ENCODE measurements around the gene C10orf67. TPM values are rescaled to one million over a fixed set of nuclear protein-coding genes. Genes with fewer than 3 reads are reported as not detected.

The C10orf67 gene
- total and polyA plus RNA-seq, 9 of the 15 experiments (the other 6 are each of a cell fraction or from before 2014, with no cell fraction given) = not detected

DNA sequence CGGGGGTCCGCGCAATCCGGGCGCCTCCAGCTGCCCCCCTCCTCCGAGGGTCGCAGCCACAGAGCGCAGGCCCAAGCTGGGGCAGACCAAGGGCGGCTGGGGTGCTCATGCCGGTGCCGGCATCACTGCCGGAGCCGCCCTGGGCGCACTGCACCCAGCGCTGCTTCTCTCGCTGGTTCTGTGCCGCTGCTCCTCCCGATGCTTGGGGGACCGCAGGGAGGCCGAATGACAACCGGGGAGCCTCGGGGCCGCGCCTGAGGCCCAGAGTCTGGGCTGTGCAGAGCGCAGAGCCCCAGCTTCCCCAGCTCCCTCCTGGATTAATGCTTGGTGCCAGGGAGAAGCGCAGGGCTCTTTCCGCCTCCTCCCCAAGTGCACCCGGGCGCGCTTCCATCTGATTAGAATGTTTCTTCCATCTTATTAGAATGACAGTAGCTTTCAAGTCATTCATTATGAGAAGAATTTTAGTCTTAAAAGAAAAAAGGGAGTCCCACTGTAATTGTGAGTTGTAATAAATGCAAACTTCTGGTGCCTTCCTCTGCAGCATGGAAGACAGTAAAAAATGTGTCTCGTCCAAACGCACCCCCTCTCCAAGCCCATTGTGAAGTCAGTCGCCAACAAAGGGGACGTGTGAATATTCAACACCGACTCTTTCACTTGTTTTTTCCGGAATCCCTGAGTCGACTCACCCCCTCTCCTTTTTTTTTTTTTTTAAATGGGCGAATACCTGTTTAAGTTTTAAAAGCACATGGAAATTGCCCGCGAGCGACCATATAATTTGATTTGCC, 172.0 kb downstream of the C10orf67 start:
- no peak for FAIRE-seq
- TF ChIP-seq, protein P1, sequence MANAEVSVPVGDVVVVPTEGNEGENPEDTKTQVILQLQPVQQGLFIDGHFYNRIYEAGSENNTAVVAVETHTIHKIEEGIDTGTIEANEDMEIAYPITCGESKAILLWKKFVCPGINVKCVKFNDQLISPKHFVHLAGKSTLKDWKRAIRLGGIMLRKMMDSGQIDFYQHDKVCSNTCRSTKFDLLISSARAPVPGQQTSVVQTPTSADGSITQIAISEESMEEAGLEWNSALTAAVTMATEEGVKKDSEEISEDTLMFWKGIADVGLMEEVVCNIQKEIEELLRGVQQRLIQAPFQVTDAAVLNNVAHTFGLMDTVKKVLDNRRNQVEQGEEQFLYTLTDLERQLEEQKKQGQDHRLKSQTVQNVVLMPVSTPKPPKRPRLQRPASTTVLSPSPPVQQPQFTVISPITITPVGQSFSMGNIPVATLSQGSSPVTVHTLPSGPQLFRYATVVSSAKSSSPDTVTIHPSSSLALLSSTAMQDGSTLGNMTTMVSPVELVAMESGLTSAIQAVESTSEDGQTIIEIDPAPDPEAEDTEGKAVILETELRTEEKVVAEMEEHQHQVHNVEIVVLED (CRISPR knock-in tag; IDR thresholded peaks at IDR 0.05) = no peak
- TF ChIP-seq KAT2B (IDR thresholded peaks at IDR 0.05; ENCODE audit: low read depth, low read length) (no peak), FOS (IDR thresholded peaks at IDR 0.05; ENCODE audit: extremely low read depth, insufficient read length) (no peak)
- intact Hi-C loops (cut with micrococcal nuclease) = no loop called here
- Histone ChIP-seq H3K79me2 (ENCODE audit: control insufficient read depth, insufficient read depth, low read length) (no peaks in the 10 kb centered on the region), H3K9me1 (ENCODE audit: control insufficient read depth, insufficient read depth, low read length) (no peaks in the 10 kb centered on the region), H3K27me3 (ENCODE audit: control insufficient read depth in 2 of 2, insufficient read depth in 2 of 2, low read length in 2 of 2) (peaks cover 2 to 31% of the 10 kb centered on the region in 2 experiments), H2AFZ (ENCODE audit: low read depth, low read length) (no peak overlapping the region), H3K4me2 (ENCODE audit: insufficient read depth, low read length) (no peak overlapping the region), H3K27ac (ENCODE audit: extremely low read depth, low read depth, low read length) (no peak overlapping the region), H4K20me1 (replicated peaks; ENCODE audit: control insufficient read depth, insufficient read depth, low read length) (peaks cover 4% of the 10 kb centered on the region; the same call in 1 of the 2 replicates), H3K9ac (ENCODE audit: insufficient read depth in 1 of 2, low read depth in 2 of 2, low read length in 2 of 2) (no peak overlapping the region), H3K4me1 (replicated peaks in 1 of 2; ENCODE audit: control insufficient read depth in 2 of 2, insufficient read depth in 2 of 2, low read length in 2 of 2) (peaks cover 0 to 22% of the 10 kb centered on the region in 2 experiments; a peak in 2 of 5 replicates), H3K4me3 (no peak overlapping the region), H3K36me3 (ENCODE audit: control insufficient read depth, insufficient read depth, low read length) (no peaks in the 10 kb centered on the region), H3K9me3 (replicated peaks; ENCODE audit: control insufficient read depth, insufficient read depth, low read depth, low read length) (no peaks in the 10 kb centered on the region)
- DNase-seq (ENCODE audit: extremely low read depth in 1 of 4, low spot score in 3 of 4) = no peak
- POLR2A ChIA-PET = interaction anchor here (0.9 kb wide), 1 partner anchor 18 kb away, joined by 3 read pairs; no protein-coding TSS in a partner anchor
- in situ Hi-C loops (cut with MboI) = loop anchor here (25.0 kb wide), 1 partner anchor 1340 kb away; no protein-coding TSS in a partner anchor
- CTCF ChIA-PET (ENCODE audit: low intra/inter-chr PET ratio) = interaction anchor here (0.7 kb wide), 1 partner anchor 376 kb away, joined by 4 read pairs; no protein-coding TSS in a partner anchor
- no peak for ATAC-seq
- no TSS peak for BruUV-seq (replicated peaks)
- WGBS (ENCODE audit: insufficient coverage, low coverage, missing lambda C conversion rate) = 24% methylated on average over 27 of the region's 41 CpGs

Measured in K562 (cell line).